ENCODE measurements around the gene GRIA1.

The GRIA1 gene

GRCh38 chr5:153783362-153783658 lies 292.8 kb downstream of the GRIA1 start:
- in situ Hi-C loops (cut with HindIII; ENCODE audit: low sequenced_read_pairs), result no loop called here
- no peak for TF ChIP-seq CTCF (IDR thresholded peaks at IDR 0.05; ENCODE audit: low read depth, low read length)
- no peak overlapping the region for H3K4me3 ChIP-seq (ENCODE audit: low read depth, low read length)
- no peak for DNase-seq (ENCODE audit: low read depth, low spot score)

- no peak for TF ChIP-seq CTCF (IDR thresholded peaks at IDR 0.05; ENCODE audit: low read depth, low read length)
- H3K4me3 ChIP-seq (ENCODE audit: low read depth, low read length), result no peak overlapping the region
- in situ Hi-C loops (cut with HindIII; ENCODE audit: low sequenced_read_pairs), result no loop called here
- DNase-seq (ENCODE audit: low read depth, low spot score), result no peak
Observed at GRCh38 chr5:153784277-153784676, 293.8 kb downstream of the GRIA1 start.

GRCh38 chr5:153791339-153791738 lies 300.9 kb downstream of the GRIA1 start:
- DNase-seq (ENCODE audit: low read depth, low spot score), result no peak
- in situ Hi-C loops (cut with HindIII; ENCODE audit: low sequenced_read_pairs), result no loop called here
- H3K4me3 ChIP-seq (ENCODE audit: low read depth, low read length), result no peak overlapping the region

DNA sequence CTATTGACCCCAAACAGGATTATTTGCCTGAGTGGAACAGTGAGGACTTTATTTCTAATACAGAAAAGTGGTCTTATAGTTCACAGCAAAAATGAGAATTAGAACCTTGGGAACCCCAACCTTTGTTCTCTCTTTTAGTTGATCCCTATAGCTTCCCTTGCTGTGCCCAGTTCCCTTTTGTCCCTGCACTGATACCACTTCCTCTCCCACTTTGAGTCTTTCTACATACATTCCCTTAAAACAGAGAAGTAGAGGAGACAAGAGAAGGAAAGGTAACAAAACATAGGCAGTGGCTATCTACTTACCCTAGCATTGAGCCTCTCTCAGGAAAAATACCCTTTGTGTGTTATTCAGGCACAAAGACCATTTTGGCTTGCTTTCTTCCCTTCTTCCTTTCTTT lies 301.8 kb downstream of the GRIA1 start:
- in situ Hi-C loops (cut with HindIII; ENCODE audit: low sequenced_read_pairs), result no loop called here
- TF ChIP-seq CTCF (IDR thresholded peaks at IDR 0.05; ENCODE audit: low read depth, low read length), result no peak
- DNase-seq (ENCODE audit: low read depth, low spot score), result no peak
- H3K4me3 ChIP-seq (ENCODE audit: low read depth, low read length), result no peak overlapping the region

More at GRCh38 chr5:153791339-153791738, 300.9 kb downstream of the GRIA1 start:
- no peak for TF ChIP-seq CTCF (IDR thresholded peaks at IDR 0.05; ENCODE audit: low read depth, low read length)

DNA sequence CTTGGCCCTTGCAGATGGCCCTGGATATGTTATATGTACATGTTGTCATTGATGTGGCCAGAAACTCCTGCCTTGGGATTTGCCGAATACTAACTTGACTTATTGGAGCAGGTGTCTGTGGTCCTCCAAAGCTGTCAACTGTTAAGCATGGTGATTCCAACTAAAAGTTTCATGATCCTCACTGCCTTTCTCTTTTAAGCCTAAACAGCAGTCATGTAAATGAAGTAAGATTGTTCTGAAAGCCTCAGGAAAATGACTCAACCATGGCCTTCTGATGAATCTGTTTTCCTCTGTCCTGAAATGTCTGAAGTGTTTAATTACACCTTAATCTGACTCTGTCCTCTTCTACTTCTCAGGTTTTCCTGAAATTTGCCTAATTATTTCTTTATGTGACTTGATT lies 303.2 kb downstream of the GRIA1 start:
- DNase-seq (ENCODE audit: low read depth, low spot score), result no peak
- in situ Hi-C loops (cut with HindIII; ENCODE audit: low sequenced_read_pairs), result no loop called here
- TF ChIP-seq CTCF (IDR thresholded peaks at IDR 0.05; ENCODE audit: low read depth, low read length), result no peak

DNA sequence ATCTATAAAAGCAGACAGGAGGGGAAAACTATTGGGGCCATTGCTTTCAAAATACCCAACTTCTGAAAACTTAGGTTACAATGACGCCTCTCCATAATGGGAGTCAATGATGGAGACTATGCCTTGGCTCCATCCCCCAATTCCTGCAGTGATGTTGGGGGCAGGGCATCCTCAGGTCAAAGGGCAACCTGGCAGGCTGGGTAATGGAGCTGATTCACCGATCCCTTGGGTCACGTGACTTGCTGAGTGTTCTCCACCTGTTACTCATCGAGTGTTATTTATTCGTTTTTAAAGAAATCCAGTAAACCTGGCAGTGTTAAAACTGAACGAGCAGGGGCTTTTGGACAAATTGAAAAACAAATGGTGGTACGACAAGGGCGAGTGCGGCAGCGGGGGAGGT lies 303.9 kb downstream of the GRIA1 start:
- no peak for TF ChIP-seq CTCF (IDR thresholded peaks at IDR 0.05; ENCODE audit: low read depth, low read length)
- no peak overlapping the region for H3K4me3 ChIP-seq (ENCODE audit: low read depth, low read length)
- DNase-seq (ENCODE audit: low read depth, low spot score), result no peak
- in situ Hi-C loops (cut with HindIII; ENCODE audit: low sequenced_read_pairs), result no loop called here

More for the DNA sequence above, 303.2 kb downstream of the GRIA1 start:
- H3K4me3 ChIP-seq (ENCODE audit: low read depth, low read length), result no peak overlapping the region

DNA sequence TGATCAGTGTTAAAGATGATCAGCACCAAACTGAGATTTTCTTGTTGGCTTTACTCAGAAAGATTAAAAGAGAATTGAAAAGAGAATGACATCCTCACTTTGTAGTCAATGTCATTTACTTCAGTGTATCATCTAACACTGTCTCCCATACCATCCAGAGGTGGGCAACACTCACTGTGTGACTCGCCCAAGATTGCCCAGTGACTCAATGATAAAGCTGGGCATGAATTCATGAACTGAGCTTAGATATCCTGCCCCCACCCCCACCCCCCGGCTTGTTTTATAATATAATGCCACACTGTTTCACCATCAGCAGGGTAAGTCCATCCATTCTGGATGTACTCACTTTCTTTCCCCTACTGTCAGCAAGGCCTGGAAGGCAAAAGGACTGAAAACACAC lies 306.1 kb downstream of the GRIA1 start:
- no peak for DNase-seq (ENCODE audit: low read depth, low spot score)
- no peak for TF ChIP-seq CTCF (IDR thresholded peaks at IDR 0.05; ENCODE audit: low read depth, low read length)
- in situ Hi-C loops (cut with HindIII; ENCODE audit: low sequenced_read_pairs), result no loop called here
- H3K4me3 ChIP-seq (ENCODE audit: low read depth, low read length), result no peak overlapping the region

Measured in astrocyte of the spinal cord (primary cell).